ENCODE measurements around the gene PREX1.

The PREX1 gene

DNA sequence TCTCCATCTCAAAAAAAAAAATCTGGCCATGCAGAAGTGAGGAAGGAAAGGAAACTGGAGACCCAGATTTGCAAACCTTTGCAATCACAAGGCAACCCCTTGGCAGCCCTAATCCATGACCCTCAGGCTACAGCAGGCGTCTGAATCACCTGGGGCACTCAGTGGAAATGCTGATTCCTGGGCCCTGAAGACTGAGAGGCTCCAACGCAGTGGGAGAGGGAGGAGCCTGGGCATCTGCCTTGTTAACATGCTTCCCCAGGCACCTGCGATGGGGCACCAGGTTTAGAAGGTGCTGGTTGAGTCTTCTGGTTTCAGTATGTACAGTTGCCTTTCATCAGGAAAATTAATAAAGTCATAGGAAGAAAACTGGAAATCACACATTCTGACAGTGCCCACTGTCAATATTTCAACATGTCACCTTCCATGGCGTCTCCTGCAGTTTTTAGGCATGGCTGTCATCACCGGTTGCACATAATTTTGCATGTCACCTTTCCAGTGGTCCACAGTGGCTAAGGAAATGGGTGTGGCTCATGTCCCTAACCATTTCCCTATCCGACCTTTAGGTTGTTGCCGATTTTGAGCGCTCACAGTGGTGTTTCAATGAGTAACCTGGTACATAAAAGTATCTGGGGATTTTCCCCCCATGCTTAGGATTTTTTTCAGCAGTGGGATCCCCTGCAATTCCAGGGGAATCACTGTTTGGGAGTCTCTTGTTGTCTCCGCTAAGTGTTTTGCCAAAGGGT lies 56.9 kb downstream of the PREX1 start:
- no peaks in the 10 kb centered on the region for H3K9me3 Mint-ChIP-seq
- no peak overlapping the region for H3K4me3 Mint-ChIP-seq
- peaks cover 62% of the 10 kb centered on the region for H3K36me3 Mint-ChIP-seq (ENCODE audit: low read depth)
- peaks cover 100% of the 10 kb centered on the region for H3K4me1 Mint-ChIP-seq (ENCODE audit: low read depth)
- intact Hi-C loops (cut with micrococcal nuclease), result loop anchor here (5.0 kb wide), 2 partner anchors 51 to 59 kb away; no protein-coding TSS in a partner anchor
- H3K27ac Mint-ChIP-seq, result no peak overlapping the region
- H3K27me3 Mint-ChIP-seq, result no peaks in the 10 kb centered on the region

DNA sequence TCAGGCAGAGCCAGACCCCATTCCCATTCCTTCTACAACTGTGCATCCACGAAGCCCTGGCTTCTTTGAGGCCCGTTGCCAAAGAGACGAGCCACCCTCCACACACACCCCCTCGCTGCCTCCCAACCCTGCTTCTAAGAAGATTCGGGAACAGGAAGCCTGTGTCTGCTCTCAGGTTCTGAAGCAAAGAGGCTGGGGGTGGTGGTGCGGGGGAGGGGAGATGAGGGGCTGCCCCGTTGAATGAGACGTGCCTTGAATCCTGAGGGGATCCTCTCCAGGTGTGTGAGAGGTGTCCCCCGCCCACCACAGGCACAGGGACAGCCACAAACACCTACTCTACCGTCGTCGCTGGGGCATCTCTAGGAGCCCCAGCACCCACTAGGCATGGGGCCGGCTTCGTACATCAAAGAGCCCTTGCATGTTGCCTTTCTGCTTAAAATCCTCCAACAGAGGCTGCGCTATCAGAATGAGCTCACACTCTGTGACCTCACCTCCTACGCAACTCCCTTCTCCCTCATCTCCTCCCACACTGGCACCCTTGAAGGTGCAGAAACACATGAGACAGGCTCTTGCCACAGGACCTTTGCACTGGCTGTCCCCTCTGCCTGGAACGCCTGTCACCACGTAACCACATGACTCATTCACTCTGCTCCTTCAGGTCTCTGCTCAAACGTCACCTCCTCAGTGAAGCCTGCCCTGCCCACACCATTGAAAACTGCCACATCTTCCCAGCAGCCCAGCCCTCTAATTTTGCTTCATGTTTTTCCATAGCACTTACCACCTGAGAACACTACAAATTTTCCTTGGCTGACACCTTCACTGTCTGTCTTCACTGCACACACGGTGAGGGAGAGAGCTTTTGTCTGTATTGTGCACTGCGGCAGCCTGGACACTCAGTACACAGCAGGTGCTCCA lies 58.5 kb downstream of the PREX1 start:
- H3K27me3 Mint-ChIP-seq, result no peaks in the 10 kb centered on the region
- no peak overlapping the region for H3K4me3 Mint-ChIP-seq
- H3K27ac Mint-ChIP-seq, result peak overlapping the region; percentile 41
- intact Hi-C loops (cut with micrococcal nuclease), result no loop called here
- H3K9me3 Mint-ChIP-seq, result no peaks in the 10 kb centered on the region
- H3K36me3 Mint-ChIP-seq (ENCODE audit: low read depth), result peaks cover 50% of the 10 kb centered on the region
- peaks cover 99% of the 10 kb centered on the region for H3K4me1 Mint-ChIP-seq (ENCODE audit: low read depth)

DNA sequence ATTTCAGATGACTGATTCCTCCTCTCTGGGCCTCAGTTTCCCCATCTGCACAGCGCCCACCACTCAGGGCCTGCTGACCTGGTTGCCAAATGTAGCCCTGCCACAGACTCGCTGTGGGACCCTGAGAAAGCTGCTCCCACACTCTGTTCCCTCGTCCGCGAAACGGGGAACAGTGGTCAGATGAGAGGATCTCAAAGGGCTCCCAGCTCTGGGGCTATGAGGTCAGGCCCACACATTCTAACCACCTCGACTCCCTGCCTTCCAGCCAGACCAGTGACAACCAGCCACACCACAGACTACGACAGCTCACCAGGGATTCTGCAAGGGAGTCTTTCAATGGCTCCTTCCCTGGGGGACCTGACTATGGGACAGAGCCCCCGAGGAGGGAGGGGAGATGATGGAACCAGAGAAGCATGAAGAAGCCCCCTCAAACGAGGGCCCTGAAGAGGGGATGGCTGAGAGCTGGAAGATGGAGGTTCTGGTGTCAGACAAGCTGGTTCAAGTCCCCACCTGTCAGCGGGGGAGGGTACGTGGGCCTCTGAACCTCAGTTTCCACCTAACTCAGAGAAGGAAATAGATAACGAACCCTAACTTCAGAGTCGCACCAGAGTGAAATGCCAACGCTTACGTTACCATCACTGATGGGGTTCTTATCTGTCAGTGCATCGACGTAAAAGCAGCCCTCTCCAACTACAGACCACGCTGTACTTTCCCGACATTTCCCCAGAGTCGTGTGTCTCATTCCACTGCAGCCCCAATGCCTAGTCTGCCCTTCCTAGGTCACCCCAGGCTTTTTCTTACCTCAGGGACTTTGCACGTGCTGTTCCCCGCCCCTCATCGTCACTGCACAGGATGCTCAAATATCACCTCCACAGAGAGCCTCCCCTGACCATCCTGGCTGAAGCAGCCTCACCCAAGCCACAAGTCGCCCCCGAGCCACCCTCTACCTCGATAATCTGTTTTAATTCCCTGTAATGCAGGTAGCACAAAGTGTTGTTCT lies 60.5 kb downstream of the PREX1 start:
- peaks cover 99% of the 10 kb centered on the region for H3K4me1 Mint-ChIP-seq (ENCODE audit: low read depth)
- H3K4me3 Mint-ChIP-seq, result no peak overlapping the region
- H3K36me3 Mint-ChIP-seq (ENCODE audit: low read depth), result peaks cover 44% of the 10 kb centered on the region
- no peaks in the 10 kb centered on the region for H3K27me3 Mint-ChIP-seq
- intact Hi-C loops (cut with micrococcal nuclease), result no loop called here
- no peaks in the 10 kb centered on the region for H3K9me3 Mint-ChIP-seq
- peak overlapping the region; percentile 18 for H3K27ac Mint-ChIP-seq

DNA sequence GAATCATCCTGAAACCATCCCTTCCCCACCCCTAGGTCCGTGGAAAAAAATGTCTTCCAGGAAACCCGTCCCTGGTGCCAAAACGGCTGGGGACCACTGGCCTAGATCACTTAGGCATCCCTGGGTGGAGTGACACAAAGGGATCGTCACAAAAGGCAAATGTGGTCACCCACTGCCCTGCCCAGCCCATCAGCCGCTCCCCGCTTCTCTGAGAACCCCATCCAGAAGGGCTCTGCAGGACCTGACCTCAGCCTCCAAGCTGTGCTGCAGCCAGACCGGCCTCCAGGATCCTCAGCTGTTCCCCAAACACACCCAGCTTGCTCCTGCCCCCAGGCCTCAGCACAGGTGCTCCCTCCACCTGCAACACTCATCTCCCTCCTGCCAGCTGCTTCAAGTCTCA lies 61.6 kb downstream of the PREX1 start:
- Mint-ChIP-seq H3K9me3 (no peaks in the 10 kb centered on the region), H3K36me3 (ENCODE audit: low read depth) (peaks cover 44% of the 10 kb centered on the region), H3K27me3 (no peaks in the 10 kb centered on the region), H3K4me1 (ENCODE audit: low read depth) (peaks cover 99% of the 10 kb centered on the region), H3K4me3 (no peak overlapping the region), H3K27ac (peak overlapping the region; percentile 63)
- intact Hi-C loops (cut with micrococcal nuclease), result no loop called here

DNA sequence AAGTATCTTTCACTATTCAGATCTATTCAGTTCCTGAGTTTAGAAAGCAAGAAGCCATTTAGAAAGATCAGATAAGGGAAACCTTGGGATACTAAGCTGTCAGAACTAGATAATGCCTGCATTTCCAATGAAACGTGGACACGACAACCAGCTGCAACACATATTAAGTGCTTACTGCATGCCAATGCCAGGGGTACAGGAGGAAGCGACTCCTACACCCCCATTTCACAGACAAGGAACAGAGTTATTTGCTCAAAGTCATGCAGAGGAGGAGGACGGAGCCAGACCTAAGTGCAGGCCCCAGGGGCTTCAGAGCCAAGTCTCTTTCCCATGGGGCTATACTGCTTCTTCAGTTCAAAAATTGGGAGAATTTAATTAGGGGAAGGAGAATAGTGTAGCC lies 62.4 kb downstream of the PREX1 start:
- H3K4me3 Mint-ChIP-seq, result no peak overlapping the region
- H3K27ac Mint-ChIP-seq, result peak overlapping the region; percentile 63
- intact Hi-C loops (cut with micrococcal nuclease), result no loop called here

DNA sequence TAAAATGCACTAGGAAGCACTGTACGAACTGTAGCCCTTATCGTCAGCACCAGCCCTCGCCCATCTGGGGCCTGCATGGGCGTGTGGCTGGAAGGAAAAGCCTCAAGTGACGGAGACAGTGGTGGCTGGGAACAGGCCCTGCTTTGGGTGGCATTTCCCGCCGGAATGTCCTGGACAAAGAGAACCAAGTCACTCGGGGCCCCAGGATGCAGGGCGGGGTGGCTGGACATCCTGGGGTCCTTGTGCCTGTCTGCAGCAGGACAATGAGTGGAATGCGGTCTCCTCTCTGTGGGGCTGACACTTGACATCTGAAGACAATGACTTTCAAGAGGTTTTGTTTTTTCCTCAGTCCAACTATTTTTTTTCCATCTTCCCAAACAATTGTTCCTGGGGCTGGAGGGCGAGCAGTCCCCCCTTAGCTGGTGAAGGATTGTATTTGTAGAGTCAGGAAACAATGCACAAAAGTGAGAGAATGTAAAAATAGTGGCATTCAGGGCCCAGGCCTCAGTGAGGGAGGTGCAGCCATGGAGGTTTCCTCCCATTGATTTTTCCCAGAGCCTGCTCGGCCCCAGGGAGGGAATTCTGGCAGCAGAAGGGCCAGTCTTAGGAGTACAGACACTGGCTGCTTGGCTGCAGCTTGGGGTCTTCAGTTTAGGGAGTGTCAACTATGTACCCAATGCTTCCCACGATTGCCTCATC lies 64.4 kb downstream of the PREX1 start:
- peak overlapping the region; percentile 24 for H3K27ac Mint-ChIP-seq
- H3K4me1 Mint-ChIP-seq (ENCODE audit: low read depth), result peaks cover 97% of the 10 kb centered on the region
- peaks cover 28% of the 10 kb centered on the region for H3K36me3 Mint-ChIP-seq (ENCODE audit: low read depth)
- H3K9me3 Mint-ChIP-seq, result no peaks in the 10 kb centered on the region
- no peak overlapping the region for H3K4me3 Mint-ChIP-seq
- H3K27me3 Mint-ChIP-seq, result no peaks in the 10 kb centered on the region
- intact Hi-C loops (cut with micrococcal nuclease), result no loop called here

More for the DNA sequence above, 62.4 kb downstream of the PREX1 start:
- H3K4me1 Mint-ChIP-seq (ENCODE audit: low read depth), result peaks cover 99% of the 10 kb centered on the region
- no peaks in the 10 kb centered on the region for H3K9me3 Mint-ChIP-seq
- peaks cover 41% of the 10 kb centered on the region for H3K36me3 Mint-ChIP-seq (ENCODE audit: low read depth)
- no peaks in the 10 kb centered on the region for H3K27me3 Mint-ChIP-seq

DNA sequence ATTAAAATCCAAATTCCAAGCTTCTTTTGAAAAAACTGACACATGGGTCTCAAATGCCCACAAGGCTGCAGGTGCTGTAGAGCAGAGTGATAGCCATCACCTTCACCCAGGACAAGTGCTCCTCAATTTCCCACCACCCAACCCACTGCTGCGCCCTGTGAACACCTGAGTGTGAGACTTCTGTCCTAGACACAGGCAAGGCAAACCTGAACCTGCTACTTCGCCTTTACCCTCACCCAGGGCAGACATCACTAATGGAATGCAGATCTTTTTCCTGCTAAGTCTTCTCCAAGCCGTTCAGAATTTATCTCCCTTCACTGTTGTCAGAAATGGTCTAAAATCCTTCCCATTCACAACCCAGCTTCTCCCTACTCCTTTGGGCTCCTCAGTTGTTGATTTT lies 65.9 kb downstream of the PREX1 start:
- no peak overlapping the region for H3K4me3 Mint-ChIP-seq
- H3K4me1 Mint-ChIP-seq (ENCODE audit: low read depth), result peaks cover 97% of the 10 kb centered on the region
- peaks cover 28% of the 10 kb centered on the region for H3K36me3 Mint-ChIP-seq (ENCODE audit: low read depth)
- intact Hi-C loops (cut with micrococcal nuclease), result no loop called here
- peaks cover 6% of the 10 kb centered on the region for H3K9me3 Mint-ChIP-seq
- no peaks in the 10 kb centered on the region for H3K27me3 Mint-ChIP-seq
- no peak overlapping the region for H3K27ac Mint-ChIP-seq

DNA sequence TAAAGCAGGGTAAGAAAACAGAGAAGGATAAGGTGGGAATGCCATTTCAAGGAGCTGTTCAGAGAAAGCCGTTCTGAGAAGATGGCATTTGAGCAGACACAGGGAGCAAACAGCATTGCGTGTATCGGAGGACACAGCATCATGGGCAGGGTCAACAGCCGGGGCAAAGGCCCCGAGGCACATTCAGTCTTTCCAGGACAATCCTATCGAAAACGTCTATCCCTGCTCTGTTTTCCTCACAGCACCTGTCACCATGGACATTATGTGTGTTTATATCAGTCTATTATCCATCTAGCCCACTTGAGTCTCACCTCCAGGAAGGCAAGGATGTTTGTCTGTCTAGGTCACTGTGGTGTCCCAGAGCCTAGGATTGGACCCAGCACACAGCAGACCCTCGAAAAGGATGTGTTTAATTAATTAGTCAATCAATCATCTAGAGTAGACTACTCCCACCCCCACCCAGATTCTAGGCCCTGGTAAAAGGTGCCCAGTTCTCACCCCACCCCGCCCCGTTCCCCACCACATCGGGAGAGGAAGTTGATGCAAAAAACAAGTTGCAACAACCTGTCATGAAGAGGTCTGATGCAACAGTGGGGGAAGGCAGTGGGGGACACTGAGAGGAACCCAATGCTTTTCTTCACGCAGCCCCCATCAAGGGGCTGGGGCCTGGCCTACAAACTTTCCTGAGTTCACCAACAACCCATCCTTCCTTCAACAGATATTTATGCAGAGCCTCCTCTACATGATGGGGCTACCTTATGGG lies 66.6 kb downstream of the PREX1 start:
- intact Hi-C loops (cut with micrococcal nuclease), result no loop called here
- H3K36me3 Mint-ChIP-seq (ENCODE audit: low read depth), result peaks cover 27% of the 10 kb centered on the region
- peaks cover 97% of the 10 kb centered on the region for H3K4me1 Mint-ChIP-seq (ENCODE audit: low read depth)
- peak overlapping the region; percentile 31 for H3K27ac Mint-ChIP-seq
- no peak overlapping the region for H3K4me3 Mint-ChIP-seq
- no peaks in the 10 kb centered on the region for H3K27me3 Mint-ChIP-seq
- peaks cover 9% of the 10 kb centered on the region for H3K9me3 Mint-ChIP-seq

DNA sequence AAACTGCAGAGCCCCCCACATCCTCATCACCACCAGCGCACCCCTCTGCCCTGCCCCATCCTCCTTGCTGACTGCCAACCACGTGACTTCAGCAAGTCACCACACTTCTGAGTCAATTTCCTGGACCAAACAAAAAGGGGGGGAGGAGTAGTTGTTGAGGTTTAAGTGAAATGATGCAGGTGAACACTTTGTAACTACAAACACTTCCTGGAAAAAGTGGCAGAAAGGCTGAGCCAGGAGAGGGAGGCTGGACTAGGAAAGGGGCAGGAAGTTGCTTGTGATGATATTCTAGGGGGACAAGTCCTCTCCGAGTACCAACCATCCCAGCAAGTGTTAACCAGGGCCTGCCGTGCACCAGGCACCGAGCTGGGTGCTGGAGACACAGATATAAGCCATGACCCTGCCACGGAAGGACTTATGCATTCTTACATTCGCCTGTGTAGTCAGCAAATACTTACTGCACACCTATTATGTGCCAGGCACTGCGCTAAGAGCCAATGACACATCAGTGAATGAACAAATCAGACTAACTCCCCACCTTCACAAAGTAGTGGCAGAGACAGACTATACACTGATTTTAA lies 67.3 kb downstream of the PREX1 start:
- H3K27ac Mint-ChIP-seq, result peak overlapping the region; percentile 31
- no peaks in the 10 kb centered on the region for H3K27me3 Mint-ChIP-seq
- intact Hi-C loops (cut with micrococcal nuclease), result no loop called here
- peaks cover 9% of the 10 kb centered on the region for H3K9me3 Mint-ChIP-seq
- H3K36me3 Mint-ChIP-seq (ENCODE audit: low read depth), result peaks cover 34% of the 10 kb centered on the region
- peaks cover 97% of the 10 kb centered on the region for H3K4me1 Mint-ChIP-seq (ENCODE audit: low read depth)
- no peak overlapping the region for H3K4me3 Mint-ChIP-seq

DNA sequence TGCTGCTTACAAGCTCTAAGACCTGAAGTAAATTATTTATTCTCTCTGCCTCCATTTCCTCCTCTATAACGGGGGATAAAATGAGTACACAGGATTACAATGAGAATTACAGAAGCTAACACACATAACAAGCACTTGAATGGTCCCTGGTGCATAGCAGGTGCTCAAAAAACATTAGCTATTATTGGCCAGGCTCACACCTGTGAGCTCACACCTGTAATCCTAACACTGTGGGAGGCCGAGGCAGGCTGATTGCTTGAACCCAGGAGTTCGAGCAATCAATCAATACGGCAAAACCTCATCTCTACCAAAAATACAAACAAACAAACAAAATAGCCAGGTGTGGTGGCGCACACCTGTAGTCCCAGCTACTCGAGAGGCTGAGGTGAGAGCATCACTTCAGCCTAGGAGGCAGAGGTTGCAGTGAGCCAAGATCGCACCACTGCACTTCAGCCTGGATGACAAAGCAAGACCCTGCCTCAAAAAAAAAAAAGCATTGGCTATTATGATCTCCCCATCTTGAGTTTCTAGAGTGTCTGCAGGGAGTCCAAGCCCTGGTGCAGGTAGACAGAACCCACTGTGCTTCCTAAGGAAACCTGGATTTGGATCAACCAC lies 68.1 kb downstream of the PREX1 start:
- intact Hi-C loops (cut with micrococcal nuclease), result no loop called here

DNA sequence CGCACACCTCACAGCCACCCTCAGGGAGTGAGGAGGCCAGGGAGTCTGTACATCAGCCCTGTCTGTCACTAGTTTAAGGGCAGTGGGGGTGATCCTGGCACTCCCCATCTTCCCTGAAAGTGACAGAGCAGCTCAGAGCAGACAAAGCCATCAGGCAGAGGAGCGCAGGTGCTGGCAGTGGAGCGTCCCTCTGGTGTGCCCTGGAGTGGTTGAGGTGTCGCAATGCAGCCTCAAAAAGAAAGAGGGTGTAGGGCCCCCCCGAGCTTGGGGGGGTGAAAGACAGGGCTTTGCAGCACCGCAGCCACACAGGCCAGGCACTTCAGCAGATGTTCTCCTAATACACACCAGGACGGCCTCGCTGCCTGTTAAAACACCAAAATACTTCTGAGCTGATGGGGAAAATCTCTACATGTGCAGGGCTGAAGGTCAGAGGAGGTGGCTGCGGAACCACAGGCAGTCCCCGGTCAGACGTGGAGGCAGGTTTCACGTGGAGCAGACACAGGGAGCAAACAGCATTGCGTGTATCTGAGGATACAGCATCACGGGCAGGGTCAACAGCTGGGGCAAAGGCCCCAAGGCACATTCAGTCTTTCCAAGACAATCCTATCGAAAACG lies 69.5 kb downstream of the PREX1 start:
- Mint-ChIP-seq H3K27me3 (no peaks in the 10 kb centered on the region), H3K27ac (peak overlapping the region; percentile 9), H3K9me3 (peaks cover 9% of the 10 kb centered on the region), H3K36me3 (ENCODE audit: low read depth) (peaks cover 55% of the 10 kb centered on the region), H3K4me3 (no peak overlapping the region), H3K4me1 (ENCODE audit: low read depth) (peaks cover 95% of the 10 kb centered on the region)
- intact Hi-C loops (cut with micrococcal nuclease), result no loop called here

More for the DNA sequence above, 68.1 kb downstream of the PREX1 start:
- peaks cover 96% of the 10 kb centered on the region for H3K4me1 Mint-ChIP-seq (ENCODE audit: low read depth)
- peak overlapping the region; percentile 31 for H3K27ac Mint-ChIP-seq
- H3K4me3 Mint-ChIP-seq, result no peak overlapping the region
- H3K36me3 Mint-ChIP-seq (ENCODE audit: low read depth), result peaks cover 42% of the 10 kb centered on the region
- no peaks in the 10 kb centered on the region for H3K27me3 Mint-ChIP-seq
- peaks cover 9% of the 10 kb centered on the region for H3K9me3 Mint-ChIP-seq
